Measurements from ENCODE around the gene MAGEA11.

MAGEA11 gene

GRCh38 chrX:149699761-149700160 lies 12.1 kb upstream of the MAGEA11 start:
- Histone ChIP-seq H3K36me3 (no peaks in the 10 kb centered on the region), H3K27me3 (no peaks in the 10 kb centered on the region), H3K4me3 (no peak overlapping the region), H3K9me3 (no peaks in the 10 kb centered on the region), H3K4me1 (no peaks in the 10 kb centered on the region), H3K27ac (no peak overlapping the region)
- TF ChIP-seq CTCF (IDR thresholded peaks at IDR 0.05) = no peak
- intact Hi-C loops (cut with DNase I; ENCODE audit: low total_unique reads) = no loop called here
- DNase-seq = no peak

GRCh38 chrX:149704664-149705063 lies 7.2 kb upstream of the MAGEA11 start:
- intact Hi-C loops (cut with DNase I; ENCODE audit: low total_unique reads) = no loop called here
- DNase-seq = no peak
- no peaks in the 10 kb centered on the region for H3K4me1 ChIP-seq
- H3K27ac ChIP-seq = no peak overlapping the region
- no peaks in the 10 kb centered on the region for H3K9me3 ChIP-seq
- no peak overlapping the region for H3K4me3 ChIP-seq
- no peak for TF ChIP-seq CTCF (IDR thresholded peaks at IDR 0.05)
- no peaks in the 10 kb centered on the region for H3K36me3 ChIP-seq
- no peaks in the 10 kb centered on the region for H3K27me3 ChIP-seq

- no peak overlapping the region for H3K4me3 ChIP-seq
Observed at GRCh38 chrX:149707147-149707901, 4.5 kb upstream of the MAGEA11 start.

GRCh38 chrX:149712831-149713230 lies 971 bp downstream of the MAGEA11 start:
- H3K36me3 ChIP-seq = no peaks in the 10 kb centered on the region
- intact Hi-C loops (cut with DNase I; ENCODE audit: low total_unique reads) = loop anchor here (10.0 kb wide), 1 partner anchor 782 kb away; no protein-coding TSS in a partner anchor
- H3K4me3 ChIP-seq = no peak overlapping the region
- no peaks in the 10 kb centered on the region for H3K27me3 ChIP-seq
- no peaks in the 10 kb centered on the region for H3K9me3 ChIP-seq
- H3K27ac ChIP-seq = no peak overlapping the region
- no peak for DNase-seq
- no peak for TF ChIP-seq CTCF (IDR thresholded peaks at IDR 0.05)
- H3K4me1 ChIP-seq = no peaks in the 10 kb centered on the region

More at GRCh38 chrX:149707147-149707901, 4.5 kb upstream of the MAGEA11 start:
- DNase-seq = no peak
- Histone ChIP-seq H3K4me1 (no peaks in the 10 kb centered on the region), H3K27me3 (no peaks in the 10 kb centered on the region), H3K27ac (no peak overlapping the region), H3K36me3 (no peaks in the 10 kb centered on the region), H3K9me3 (no peaks in the 10 kb centered on the region)
- TF ChIP-seq CTCF (IDR thresholded peaks at IDR 0.05) = no peak
- intact Hi-C loops (cut with DNase I; ENCODE audit: low total_unique reads) = no loop called here

GRCh38 chrX:149713279-149714050 lies 1.6 kb downstream of the MAGEA11 start:
- Histone ChIP-seq H3K27me3 (no peaks in the 10 kb centered on the region), H3K9me3 (no peaks in the 10 kb centered on the region), H3K27ac (no peak overlapping the region), H3K4me1 (no peaks in the 10 kb centered on the region), H3K36me3 (no peaks in the 10 kb centered on the region), H3K4me3 (no peak overlapping the region)
- intact Hi-C loops (cut with DNase I; ENCODE audit: low total_unique reads) = loop anchor here (10.0 kb wide), 1 partner anchor 781 kb away; no protein-coding TSS in a partner anchor
- DNase-seq = no peak
- TF ChIP-seq CTCF (IDR thresholded peaks at IDR 0.05) = no peak
